GM21515 (cell line): ENCODE results near the gene CD7.

Source experiments
- ATAC-seq: cut with Tn5 transposase; IDR thresholded peaks from one replicate; pipeline ENCODE4 v1.9.1; 2021; ENCODE audit not compliant: unreplicated experiment

The CD7 gene

GRCh38 chr17:82300228-82300627 lies 17.2 kb downstream of the CD7 start:
- ATAC-seq = no peak

- no peak for ATAC-seq
Observed at GRCh38 chr17:82299452-82299851, 18.0 kb downstream of the CD7 start.

DNA sequence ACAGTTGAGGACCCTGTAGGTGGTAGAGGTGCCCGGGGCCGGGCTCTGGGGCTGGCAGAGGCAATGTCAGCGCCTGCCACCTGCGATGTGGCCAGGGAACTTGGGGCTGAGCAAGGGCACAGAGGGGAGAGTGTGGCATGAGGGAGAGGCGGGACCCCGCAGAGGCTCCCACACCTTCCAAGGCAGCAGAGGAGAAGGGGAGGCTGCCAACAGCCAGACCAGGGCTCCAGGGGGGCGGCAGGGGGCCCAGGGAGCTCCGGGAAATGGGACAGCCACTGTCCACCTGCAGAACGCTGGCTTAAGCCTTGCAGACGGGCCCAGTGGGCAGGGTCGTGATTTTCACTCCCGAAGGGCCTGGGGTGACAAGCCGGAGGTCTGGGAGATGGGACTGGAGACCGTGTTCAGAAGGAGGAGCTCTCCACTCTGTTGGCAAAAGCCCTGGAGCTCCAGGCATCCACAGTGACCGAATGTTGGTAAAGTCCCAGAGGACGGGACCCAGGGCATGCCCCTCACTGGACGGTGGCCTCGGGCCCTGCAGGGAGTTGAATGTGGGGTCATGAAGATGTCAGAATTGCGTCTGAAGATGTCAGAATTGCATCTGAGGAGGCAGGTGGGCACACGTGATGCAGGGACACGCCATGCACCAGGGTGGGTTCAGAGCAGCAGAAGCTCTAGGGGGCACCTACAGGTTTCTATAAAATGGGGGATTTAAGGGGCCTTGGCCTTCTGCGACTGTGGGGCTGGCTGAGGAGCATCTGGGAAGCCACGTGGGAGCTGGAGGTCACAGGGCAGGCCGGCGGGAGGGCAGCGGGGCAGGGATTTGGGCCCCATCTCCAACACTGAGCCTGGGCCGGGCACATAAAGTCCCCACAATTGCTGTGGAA lies 18.6 kb downstream of the CD7 start:
- no peak for ATAC-seq

GRCh38 chr17:82297714-82298537 lies 19.5 kb downstream of the CD7 start:
- ATAC-seq = no peak

DNA sequence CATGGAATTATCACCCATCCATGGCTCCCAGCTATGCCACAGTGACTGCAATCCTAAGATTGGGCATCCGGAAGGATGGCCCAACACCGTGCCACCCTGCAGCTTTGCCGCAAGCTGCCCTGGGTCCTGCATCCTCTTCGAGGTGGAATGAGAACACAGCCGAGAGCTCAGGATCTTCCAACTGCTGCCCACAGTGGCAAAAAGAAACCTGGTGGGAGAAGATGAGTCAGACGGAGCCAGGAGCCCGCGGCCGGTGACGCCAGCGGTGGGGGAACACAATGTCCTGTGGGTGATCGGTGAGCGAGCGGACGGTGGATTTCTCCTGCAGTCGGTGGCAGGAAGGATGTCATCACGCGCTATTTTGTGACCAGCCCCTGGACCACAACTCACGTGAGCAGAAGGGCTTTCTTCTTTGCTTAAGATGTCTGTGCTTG lies 20.1 kb downstream of the CD7 start:
- no peak for ATAC-seq

- ATAC-seq = no peak
Observed at GRCh38 chr17:82296511-82297279, 20.7 kb downstream of the CD7 start.

DNA sequence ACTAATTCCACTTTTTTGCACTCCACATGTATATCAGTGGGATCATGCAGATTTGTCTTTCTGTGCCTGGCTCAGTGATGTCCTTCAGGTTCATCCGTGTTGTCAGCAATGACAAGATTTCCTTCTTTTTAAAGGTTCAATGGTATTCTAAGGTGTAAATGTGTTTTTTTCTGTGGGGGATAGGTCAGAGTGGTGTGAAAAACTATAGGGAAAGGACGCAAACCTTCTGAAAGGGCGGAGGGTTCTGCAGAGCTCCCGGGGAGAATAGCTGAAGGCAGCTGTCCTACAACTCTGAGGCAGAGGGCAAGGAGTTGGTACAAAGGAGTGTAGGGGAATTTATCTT lies 22.0 kb downstream of the CD7 start:
- no peak for ATAC-seq

- no peak for ATAC-seq
Observed at GRCh38 chr17:82294064-82294773, 23.2 kb downstream of the CD7 start.

- peak; percentile 90 for ATAC-seq
Observed at GRCh38 chr17:82292251-82293154, 24.9 kb downstream of the CD7 start.

DNA sequence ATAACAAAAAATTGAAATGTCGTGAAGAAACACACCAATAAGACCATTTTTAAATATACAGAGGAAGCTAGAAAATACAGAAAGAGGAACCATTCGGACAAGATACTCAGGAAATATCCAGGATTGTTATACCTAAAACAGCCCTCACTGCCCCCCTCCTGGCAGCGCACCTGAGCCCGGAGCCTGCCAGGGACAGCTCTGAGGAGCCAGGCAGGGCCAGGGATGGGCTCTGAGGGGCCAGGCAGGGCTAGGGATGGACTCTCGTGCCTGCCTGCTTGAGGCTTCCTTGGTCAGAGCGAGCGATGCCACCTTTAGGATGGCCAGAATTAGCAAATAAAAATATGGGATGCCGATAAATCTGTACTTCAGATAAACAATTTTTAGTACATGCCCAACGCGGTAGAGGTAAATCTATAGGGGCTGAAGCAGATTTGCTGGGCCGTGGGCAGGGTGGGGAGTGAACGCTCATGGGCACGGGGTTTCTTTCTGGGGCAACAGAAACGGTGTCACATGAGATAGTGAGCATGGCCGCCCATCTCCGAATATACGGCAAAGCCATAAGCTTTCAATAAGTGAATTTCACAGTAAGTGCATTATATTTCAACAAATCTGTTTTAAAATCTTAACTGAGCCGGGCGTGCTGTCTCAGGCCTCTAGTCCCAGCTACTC lies 25.7 kb downstream of the CD7 start:
- no peak for ATAC-seq

DNA sequence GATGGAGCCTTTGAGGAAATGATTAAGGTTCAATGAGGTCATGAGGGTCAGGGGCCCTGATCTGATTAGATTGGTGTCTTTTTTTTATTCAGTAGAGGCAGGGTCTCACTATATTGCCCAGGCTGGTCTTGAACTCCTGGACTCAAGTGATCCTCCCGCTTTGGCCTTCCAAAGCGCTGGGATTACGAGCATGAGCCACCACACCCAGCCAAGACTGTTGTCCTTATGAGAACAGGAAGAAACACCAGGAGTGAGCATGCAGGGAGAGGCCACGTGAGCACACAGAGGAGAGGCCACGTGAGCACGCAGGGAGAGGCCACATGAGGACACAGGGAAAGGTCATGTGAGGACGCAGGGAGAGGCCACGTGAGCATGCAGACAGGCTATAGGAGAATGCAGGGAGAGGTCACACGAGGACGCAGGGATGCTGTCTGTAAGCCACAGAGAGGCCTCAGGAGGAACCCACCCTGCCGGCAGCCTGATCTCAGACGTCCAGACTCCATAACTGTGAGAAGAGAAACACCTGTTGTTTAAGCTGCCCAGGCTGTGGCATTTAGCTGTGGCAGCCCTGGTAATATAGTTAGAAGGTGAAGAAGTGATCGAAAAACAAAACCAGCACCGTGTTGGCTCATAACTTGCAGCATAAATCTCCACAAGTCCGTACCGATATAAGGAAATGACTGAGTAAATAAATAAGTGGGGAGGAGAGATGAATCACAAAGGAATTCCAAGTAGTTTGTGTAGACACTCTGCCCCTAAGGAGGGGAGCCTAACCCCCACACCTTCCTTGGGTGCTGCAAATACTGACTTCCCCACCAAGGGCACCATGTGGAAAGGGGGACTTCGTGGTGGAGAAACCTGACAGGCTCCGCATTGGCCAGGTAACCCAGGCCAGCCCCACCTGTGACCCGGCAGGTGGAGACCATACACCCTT lies 29.3 kb downstream of the CD7 start:
- ATAC-seq = no peak

- ATAC-seq = no peak
Observed at GRCh38 chr17:82287013-82287867, 30.2 kb downstream of the CD7 start.

DNA sequence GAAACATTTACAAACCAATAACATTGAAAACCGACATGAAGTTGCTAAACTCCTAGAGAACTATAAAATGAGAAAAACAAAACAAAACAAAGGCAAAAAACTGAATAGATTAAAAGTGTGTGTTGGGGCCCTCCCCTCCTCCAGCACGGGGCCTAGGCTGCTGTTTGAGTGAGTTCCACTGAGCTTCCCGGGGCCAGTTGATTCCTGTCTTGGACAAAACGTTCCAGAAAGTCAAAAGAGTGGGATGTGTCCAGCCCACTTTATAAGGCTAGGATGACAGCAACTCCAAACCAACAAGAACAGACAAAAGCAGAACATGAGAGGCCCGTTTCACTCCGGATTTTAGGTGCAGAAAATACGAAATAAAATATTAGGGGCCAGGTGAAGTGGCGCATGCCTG lies 32.3 kb downstream of the CD7 start:
- no peak for ATAC-seq

DNA sequence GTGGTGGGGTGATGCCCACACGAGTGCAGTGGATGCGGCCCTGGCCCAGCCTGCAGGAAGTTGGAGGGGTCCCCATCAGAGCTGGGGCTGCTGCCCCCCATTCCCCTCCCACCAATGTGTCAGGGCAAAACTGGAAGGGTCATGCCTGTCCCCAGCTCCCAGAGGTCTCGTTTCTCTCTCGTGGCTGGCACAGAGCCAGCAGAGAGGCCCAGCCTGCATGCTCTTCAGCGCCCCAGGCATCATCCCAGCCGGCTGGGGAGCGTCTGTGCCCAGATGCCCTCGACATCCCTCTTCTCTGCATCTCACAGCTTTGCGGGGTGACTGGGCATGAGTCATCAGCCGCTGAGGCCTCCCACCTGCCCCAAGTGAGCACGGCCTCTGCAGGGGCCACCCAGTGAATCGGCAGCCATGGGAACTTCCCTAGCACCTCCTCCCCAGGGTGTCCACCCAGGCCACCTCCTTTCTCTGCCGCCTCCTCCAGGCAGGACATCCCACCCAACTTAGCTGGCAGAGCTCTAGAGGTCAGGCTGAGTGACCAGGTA lies 34.1 kb downstream of the CD7 start:
- no peak for ATAC-seq

DNA sequence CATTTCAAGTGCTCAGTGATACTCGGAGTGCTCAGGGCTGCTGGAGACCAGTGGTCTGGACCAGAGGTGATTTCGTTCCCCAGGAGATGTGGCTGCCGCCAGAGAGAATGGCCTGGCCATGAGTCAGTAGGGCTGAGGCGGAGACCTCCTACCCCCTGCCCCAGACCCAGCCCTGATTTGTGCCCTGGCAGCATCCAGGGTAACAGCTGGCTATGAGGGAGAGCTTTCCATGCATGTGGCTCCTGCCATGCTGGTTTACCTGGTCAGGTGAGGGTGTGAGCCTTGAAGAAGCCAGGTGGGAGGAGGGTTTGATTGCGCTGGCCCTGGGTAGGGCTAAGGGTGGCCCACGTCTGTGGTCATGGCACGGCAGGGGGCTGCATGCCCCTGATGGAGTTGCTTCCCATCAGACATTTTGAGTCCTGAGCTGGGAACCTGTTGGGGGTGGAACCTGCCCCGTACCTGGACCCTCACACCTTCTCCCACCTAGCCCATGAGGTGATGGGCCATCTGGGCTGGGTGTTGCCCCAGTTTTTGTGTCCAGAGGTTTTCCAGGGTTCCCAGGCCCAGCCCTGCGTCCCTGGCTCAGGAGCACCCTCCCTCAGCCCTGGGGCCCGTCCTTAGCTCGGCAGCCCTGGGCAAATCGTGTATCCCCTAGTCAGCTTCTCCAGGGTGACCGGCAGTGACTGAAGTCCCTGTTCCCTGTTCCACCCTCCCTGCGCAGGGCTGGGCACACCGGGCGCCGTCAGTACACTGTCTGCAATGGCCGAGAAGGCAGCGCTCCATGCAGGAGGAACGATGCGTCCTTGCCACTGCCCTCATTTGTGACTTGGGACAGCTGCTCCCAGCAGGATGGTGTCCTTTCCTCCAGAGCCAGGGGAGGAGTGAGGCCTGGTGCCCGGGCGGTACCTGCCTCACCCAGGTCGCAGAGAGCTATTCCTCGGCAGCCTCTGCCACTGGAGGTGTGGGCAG lies 34.9 kb downstream of the CD7 start:
- ATAC-seq = no peak
